ENCODE measurements around the gene POLE2. TPM values are rescaled to one million over a fixed set of nuclear protein-coding genes. Genes with fewer than 3 reads are reported as not detected.
"Not testable (repeated sequence)": the region's sequence is repeated elsewhere in the genome, so short reads cannot be mapped to it uniquely, and the experiment has no call there.

POLE2 gene
- total and polyA plus RNA-seq, 2 experiments from 2014 or later: 41.9 to 53.3 TPM

- TF ChIP-seq CREB1 (CRISPR knock-in tag; IDR thresholded peaks at IDR 0.05; ENCODE audit: low read depth) (no peak), ZNF462 (CRISPR knock-in tag; IDR thresholded peaks at IDR 0.05) (no peak), EZH2phosphoT487 (IDR thresholded peaks at IDR 0.05; ENCODE audit: unreplicated experiment) (no peak), JUNB (IDR thresholded peaks at IDR 0.05; ENCODE audit: unreplicated experiment) (no peak)
Observed at GRCh38 chr14:49702725-49703124, 14.7 kb upstream of the POLE2 start (continued).

- H3K27ac ChIP-seq (ENCODE audit: low read depth); DNase-seq (ENCODE audit: low spot score); H3K9me2 ChIP-seq (ENCODE audit: insufficient read depth); H4K20me1 ChIP-seq (replicated peaks; ENCODE audit: insufficient read depth); H3K36me3 ChIP-seq (ENCODE audit: insufficient read depth); H3K79me2 ChIP-seq (replicated peaks; ENCODE audit: insufficient read depth); H3K27ac Mint-ChIP-seq; H3K9me3 Mint-ChIP-seq; H3K36me3 Mint-ChIP-seq (ENCODE audit: low read depth); ATAC-seq: not testable (repeated sequence)
- peak overlapping the region; percentile 67; the same call in 1 of the 2 replicates for H2AFZ ChIP-seq
- peak overlapping the region; percentile 91 for H3K4me3 ChIP-seq
- H3K4me2 ChIP-seq: peak overlapping the region; percentile 79
- H3K4me3 Mint-ChIP-seq: peak overlapping the region; percentile 79; the same call in 2 of the 3 replicates
- peaks cover 35% of the 10 kb centered on the region for H3K27me3 ChIP-seq (ENCODE audit: insufficient read depth)
- peaks cover 19% of the 10 kb centered on the region for H3K4me1 ChIP-seq (ENCODE audit: insufficient read depth)
- H3F3A ChIP-seq (replicated peaks; ENCODE audit: low read depth): peaks cover 16% of the 10 kb centered on the region
- peaks cover 11% of the 10 kb centered on the region for H3K27me3 Mint-ChIP-seq (ENCODE audit: insufficient read depth, low read depth, poor library complexity)
- peaks cover 13% of the 10 kb centered on the region for H3K4me1 Mint-ChIP-seq
Observed at GRCh38 chr14:49693735-49694124, 5.7 kb upstream of the POLE2 start.

Measured in GM23338 (cell line).